Stomach (tissue), 4 donors: Measurements from ENCODE around the gene UBE4B.

ENCODE experiments used
- POLR2A ChIP-seq, 4 donors: fragments of 450-650 bp; IDR thresholded peaks; one replicate each; pipeline ENCODE4 v1.6.1; 2016; ENCODE audit warnings: antibody characterized with exemption in 4 of 4, control low read depth in 2 of 4, mild to moderate bottlenecking in 1 of 4, moderate library complexity in 1 of 4
- POLR2AphosphoS5 ChIP-seq, 3 donors: sonication (generic); formaldehyde crosslinking; IDR thresholded peaks; one replicate each; pipeline ENCODE4 v1.6.1; 2016; ENCODE audit warnings: antibody characterized with exemption in 3 of 3
- TF ChIP-seq, protein P1 (sequence below), 7 experiments: fragments of 450-650 bp in 4 of 7; fragments of 200-600 bp in 3 of 7; sonication (generic) in 3 of 7; IDR thresholded peaks; one replicate each; pipeline ENCODE4 v1.5.1; 2016 to 2019; ENCODE audit warnings: antibody characterized with exemption in 7 of 7, control low read depth in 2 of 7, mild to moderate bottlenecking in 1 of 7

DNA sequence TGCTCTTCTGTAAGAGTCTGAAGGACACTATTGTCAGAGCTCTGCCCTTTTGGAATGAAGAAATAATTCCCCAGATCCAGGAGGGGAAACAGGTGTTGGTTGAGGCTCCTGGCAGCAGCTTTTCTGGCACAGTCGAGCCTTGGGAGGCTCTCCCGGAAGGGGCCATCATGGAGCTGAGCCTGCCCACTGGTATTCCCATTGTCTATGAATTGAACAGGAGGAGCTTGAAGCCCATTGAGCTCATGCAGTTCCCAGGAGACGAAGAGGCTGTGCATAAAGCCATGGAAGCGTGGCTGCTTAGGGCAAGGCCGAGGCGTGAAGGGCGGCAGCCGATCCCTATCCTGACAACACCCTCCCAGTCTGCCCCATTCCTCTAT is 26.6 kb downstream of the UBE4B start:
- TF ChIP-seq POLR2AphosphoS5 (IDR thresholded peaks at IDR 0.05) (no peak), POLR2A (IDR thresholded peaks at IDR 0.05) (no peak)
- TF ChIP-seq, protein P1, sequence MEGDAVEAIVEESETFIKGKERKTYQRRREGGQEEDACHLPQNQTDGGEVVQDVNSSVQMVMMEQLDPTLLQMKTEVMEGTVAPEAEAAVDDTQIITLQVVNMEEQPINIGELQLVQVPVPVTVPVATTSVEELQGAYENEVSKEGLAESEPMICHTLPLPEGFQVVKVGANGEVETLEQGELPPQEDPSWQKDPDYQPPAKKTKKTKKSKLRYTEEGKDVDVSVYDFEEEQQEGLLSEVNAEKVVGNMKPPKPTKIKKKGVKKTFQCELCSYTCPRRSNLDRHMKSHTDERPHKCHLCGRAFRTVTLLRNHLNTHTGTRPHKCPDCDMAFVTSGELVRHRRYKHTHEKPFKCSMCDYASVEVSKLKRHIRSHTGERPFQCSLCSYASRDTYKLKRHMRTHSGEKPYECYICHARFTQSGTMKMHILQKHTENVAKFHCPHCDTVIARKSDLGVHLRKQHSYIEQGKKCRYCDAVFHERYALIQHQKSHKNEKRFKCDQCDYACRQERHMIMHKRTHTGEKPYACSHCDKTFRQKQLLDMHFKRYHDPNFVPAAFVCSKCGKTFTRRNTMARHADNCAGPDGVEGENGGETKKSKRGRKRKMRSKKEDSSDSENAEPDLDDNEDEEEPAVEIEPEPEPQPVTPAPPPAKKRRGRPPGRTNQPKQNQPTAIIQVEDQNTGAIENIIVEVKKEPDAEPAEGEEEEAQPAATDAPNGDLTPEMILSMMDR (IDR thresholded peaks at IDR 0.05) = no peak
